A549 treated with AZD9567 at 1 μM for 4 hours (cell line): ENCODE results near the gene TCTN3. TPM values are rescaled to one million over a fixed set of nuclear protein-coding genes. Genes with fewer than 3 reads are reported as not detected.

Experiments
- total RNA-seq: library from RNA; stranded (reverse); fragments of 200-300 nt; extraction: Qiagen RNA extraction; gene quantifications from 5 replicates; pipeline ENCODE4 v1.2.3, GENCODE V29; 2022; ENCODE audit not compliant: insufficient read depth

The TCTN3 gene, protein sequence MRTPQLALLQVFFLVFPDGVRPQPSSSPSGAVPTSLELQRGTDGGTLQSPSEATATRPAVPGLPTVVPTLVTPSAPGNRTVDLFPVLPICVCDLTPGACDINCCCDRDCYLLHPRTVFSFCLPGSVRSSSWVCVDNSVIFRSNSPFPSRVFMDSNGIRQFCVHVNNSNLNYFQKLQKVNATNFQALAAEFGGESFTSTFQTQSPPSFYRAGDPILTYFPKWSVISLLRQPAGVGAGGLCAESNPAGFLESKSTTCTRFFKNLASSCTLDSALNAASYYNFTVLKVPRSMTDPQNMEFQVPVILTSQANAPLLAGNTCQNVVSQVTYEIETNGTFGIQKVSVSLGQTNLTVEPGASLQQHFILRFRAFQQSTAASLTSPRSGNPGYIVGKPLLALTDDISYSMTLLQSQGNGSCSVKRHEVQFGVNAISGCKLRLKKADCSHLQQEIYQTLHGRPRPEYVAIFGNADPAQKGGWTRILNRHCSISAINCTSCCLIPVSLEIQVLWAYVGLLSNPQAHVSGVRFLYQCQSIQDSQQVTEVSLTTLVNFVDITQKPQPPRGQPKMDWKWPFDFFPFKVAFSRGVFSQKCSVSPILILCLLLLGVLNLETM
- 41.8 to 47.6 TPM (median 46.8 TPM) in 5 replicates for total RNA-seq

DNA sequence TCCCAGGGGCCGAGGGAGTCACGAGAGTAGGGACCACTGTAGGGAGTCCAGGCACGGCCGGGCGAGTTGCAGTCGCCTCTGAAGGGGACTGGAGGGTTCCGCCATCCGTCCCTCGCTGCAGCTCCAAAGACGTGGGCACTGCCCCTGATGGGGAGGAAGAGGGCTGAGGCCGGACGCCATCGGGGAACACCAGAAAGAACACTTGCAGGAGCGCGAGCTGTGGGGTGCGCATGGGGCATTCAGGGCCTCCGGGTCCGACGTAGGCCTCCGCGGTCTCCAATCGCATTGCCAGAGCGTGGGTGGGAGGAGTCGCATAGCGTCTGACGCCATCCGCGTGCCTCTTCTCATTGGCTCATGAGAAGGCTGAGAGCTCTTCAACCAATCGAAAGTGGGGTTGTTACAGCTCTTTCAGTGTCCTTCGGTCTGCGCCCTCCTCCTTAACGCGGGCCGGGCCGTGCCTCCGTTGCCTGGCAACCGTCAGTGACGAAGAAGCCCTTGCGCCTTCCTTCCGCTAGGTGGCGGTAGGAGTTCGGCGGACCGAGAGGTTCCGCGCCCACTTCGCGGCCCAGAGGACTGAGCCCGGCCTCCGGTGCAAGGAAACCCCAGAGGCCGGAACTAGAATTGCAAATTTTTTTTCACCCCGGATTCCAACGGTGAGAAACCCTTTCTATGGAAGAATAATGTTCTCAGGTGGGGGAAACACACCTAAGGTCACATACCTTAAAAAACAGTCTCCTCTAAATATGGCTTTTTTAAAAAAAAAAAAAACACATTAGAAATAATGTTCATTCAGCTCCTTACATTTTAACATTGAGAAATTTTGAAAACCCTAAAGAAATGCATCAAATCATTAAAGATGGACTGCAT, at the start of gene TCTN3:
Gene TCTN3 (minus strand): TSS at position 260 of the 867 bp plus-strand sequence. CDS start 28 bp downstream, at position 232.

GRCh38 chr10:95656291-95657164, 37.2 kb downstream of the TCTN3 start, which contains the start of gene ALDH18A1:
ALDH18A1 (minus strand) TSS chr10:95656711; CDS start chr10:95653377, 3,334 bp downstream.

Other genes starting within 250 kb of the TCTN3 start
- gene SORBS1, start 132.6 kb downstream of the TCTN3 start, total RNA-seq, result 0.52 to 0.55 TPM (median 0.54 TPM) in 4 of 5 replicates, not detected in the other
- gene ALDH18A1, start 37.2 kb downstream of the TCTN3 start, total RNA-seq, result 47.0 to 54.4 TPM (median 49.1 TPM) in 5 replicates
- gene ENTPD1, start 62.2 kb upstream of the TCTN3 start, total RNA-seq, result 0.02 to 0.05 TPM in 2 of 5 replicates, not detected in the others
- gene CC2D2B, start 214.0 kb upstream of the TCTN3 start, total RNA-seq, result 0.08 to 0.33 TPM (median 0.20 TPM) in 3 of 5 replicates, not detected in the others